ENCODE data around the gene PALM.

PALM gene

DNA sequence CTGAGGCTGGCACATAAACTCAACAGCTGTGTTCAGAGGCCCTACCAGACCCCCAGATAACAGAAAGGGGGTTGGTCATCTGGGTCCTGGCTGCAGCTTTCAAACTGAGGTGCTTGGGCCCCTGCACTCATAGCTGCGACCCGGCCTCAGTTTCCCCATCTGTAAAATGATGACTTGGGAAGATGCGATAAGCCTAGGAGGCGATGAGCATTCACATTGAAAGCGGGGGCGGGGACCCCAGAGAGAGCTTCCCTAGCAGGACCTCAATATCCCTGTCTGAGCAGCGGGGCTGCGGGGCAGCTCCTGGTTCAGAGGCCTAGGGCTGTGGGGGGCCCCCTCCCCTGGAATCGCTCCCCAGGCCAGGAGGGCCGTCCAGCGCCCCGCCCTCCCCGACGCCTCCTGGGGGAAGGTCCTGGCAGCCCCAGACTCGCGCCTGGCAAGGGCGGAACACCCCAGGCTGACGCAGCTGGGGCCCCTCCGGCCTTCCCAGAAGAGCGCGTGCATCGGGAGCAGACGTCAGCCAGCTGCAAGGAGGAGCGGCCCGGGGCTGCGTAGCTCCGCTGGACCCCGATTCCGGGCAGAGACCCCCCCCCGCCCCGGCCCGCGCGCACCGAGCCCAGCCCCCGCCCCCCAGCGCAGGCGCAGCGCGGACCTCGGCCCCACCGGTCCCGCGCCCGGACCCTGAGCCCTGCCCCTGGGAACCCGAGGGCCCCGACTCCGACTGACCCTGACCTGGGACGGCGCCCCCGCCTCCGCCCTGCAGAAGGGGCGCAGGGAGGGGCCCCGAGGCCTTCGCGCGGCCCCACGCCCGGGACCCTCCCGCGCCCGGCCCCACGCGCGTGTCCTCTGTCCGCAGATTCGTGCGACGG, 29.1 kb upstream of the PALM start:
- DNase-seq = peak in 2 of 3 donors; percentile 41 to 46
- WGBS (ENCODE audit: insufficient coverage) = 6% methylated on average over 43 of the region's 69 CpGs

DNA sequence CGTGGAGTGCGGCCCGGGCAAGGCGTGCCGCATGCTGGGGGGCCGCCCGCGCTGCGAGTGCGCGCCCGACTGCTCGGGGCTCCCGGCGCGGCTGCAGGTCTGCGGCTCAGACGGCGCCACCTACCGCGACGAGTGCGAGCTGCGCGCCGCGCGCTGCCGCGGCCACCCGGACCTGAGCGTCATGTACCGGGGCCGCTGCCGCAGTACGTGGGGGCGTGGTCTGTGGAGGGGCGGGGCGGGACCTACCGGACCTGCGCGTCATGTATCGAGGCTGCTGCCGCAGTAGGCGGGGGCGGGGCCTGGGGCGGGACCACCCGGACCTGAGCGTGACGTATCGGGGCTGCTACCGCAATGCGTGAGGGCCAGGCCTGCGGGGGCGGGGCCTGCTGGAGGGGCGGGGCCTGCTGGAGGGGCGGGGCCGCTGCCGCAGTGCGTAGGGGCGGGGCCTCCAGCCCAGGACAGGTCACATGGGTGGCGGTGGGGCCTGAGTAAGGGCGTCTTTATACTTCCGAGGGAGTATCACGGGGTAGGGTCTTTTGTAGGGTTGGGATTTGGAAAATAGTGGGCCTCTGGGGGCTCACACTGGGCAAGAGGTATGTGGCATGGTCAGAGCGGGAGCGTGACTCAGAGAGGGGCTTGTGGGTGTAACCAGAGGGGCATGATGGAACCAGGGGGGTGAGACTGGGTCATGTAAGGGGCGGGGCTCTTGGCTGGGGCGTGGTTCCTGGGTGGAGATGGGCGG, 28.3 kb upstream of the PALM start:
- Histone ChIP-seq H3K4me1 (ENCODE audit: control extremely low read depth in 1 of 4, control insufficient read depth in 4 of 4, insufficient read depth in 4 of 4, low read length in 3 of 4) (peaks cover 0 to 33% (median 26%) of the 10 kb centered on the region in 4 experiments), H3K9me3 (ENCODE audit: control extremely low read depth in 1 of 5, control insufficient read depth in 4 of 5, insufficient read depth in 2 of 5, low read depth in 1 of 5, low read length in 4 of 5) (no peaks in the 10 kb centered on the region), H3K36me3 (ENCODE audit: control insufficient read depth in 4 of 4, insufficient read depth in 4 of 4, low read length in 3 of 4) (peaks cover 0 to 7% (median 4%) of the 10 kb centered on the region in 4 experiments), H3K27me3 (replicated peaks in 2 of 5; ENCODE audit: control insufficient read depth in 4 of 5, insufficient read depth in 5 of 5, low read length in 4 of 5) (peaks cover 0 to 24% (median 7%) of the 10 kb centered on the region in 5 experiments), H3K4me3 (ENCODE audit: control insufficient read depth in 1 of 7, extremely low read depth in 1 of 7, insufficient read depth in 4 of 7, low read depth in 2 of 7, low read length in 6 of 7) (peak overlapping the region; percentile 30 to 84 (median 70)), H3K27ac (ENCODE audit: insufficient read depth in 1 of 2, low read depth in 1 of 2, low read length in 2 of 2, poor library complexity in 1 of 2, severe bottlenecking in 2 of 2) (peak overlapping the region; percentile 58 to 88)
- CTCF ChIA-PET = interaction anchor here (0.7 to 2.0 kb wide), 8 partner anchors 11 to 103 kb away, joined by 3 to 16 read pairs (median 4); partner anchors contain the start of genes PALM and PRSS57
- DNase-seq = peak; percentile 98 to 99 (median 99)
- POLR2A ChIA-PET = interaction anchor here (1.0 to 2.6 kb wide), 5 partner anchors 11 to 23 kb away, joined by 4 to 20 read pairs (median 9); partner anchors contain the start of gene PRSS57
- under 1% methylated on average over 51 of the region's 70 CpGs for WGBS (ENCODE audit: insufficient coverage)

More for the DNA sequence above, 29.1 kb upstream of the PALM start:
- H3K27me3 ChIP-seq (replicated peaks in 2 of 5; ENCODE audit: control insufficient read depth in 4 of 5, insufficient read depth in 5 of 5, low read length in 4 of 5) = peaks cover 0 to 32% (median 7%) of the 10 kb centered on the region in 5 experiments
- peak overlapping the region in 1 of 2 experiments; percentile 61 for H3K27ac ChIP-seq (ENCODE audit: insufficient read depth in 1 of 2, low read depth in 1 of 2, low read length in 2 of 2, poor library complexity in 1 of 2, severe bottlenecking in 2 of 2)
- peak overlapping the region; percentile 46 to 74 (median 69) for H3K4me3 ChIP-seq (ENCODE audit: control insufficient read depth in 1 of 7, extremely low read depth in 1 of 7, insufficient read depth in 4 of 7, low read depth in 2 of 7, low read length in 6 of 7)
- POLR2A ChIA-PET = interaction anchor here (0.8 to 2.6 kb wide), 6 partner anchors 10 to 25 kb away, joined by 3 to 20 read pairs (median 6); partner anchors contain the start of gene PRSS57
- H3K9me3 ChIP-seq (ENCODE audit: control extremely low read depth in 1 of 5, control insufficient read depth in 4 of 5, insufficient read depth in 2 of 5, low read depth in 1 of 5, low read length in 4 of 5) = no peaks in the 10 kb centered on the region
- H3K36me3 ChIP-seq (ENCODE audit: control insufficient read depth in 4 of 4, insufficient read depth in 4 of 4, low read length in 3 of 4) = peaks cover 0 to 2% (median 0%) of the 10 kb centered on the region in 4 experiments
- H3K4me1 ChIP-seq (ENCODE audit: control extremely low read depth in 1 of 4, control insufficient read depth in 4 of 4, insufficient read depth in 4 of 4, low read length in 3 of 4) = peaks cover 0 to 34% (median 27%) of the 10 kb centered on the region in 4 experiments
- CTCF ChIA-PET = interaction anchor here (0.9 to 2.0 kb wide), 8 partner anchors 10 to 102 kb away, joined by 3 to 16 read pairs (median 3); partner anchors contain the start of genes PALM and PRSS57

DNA sequence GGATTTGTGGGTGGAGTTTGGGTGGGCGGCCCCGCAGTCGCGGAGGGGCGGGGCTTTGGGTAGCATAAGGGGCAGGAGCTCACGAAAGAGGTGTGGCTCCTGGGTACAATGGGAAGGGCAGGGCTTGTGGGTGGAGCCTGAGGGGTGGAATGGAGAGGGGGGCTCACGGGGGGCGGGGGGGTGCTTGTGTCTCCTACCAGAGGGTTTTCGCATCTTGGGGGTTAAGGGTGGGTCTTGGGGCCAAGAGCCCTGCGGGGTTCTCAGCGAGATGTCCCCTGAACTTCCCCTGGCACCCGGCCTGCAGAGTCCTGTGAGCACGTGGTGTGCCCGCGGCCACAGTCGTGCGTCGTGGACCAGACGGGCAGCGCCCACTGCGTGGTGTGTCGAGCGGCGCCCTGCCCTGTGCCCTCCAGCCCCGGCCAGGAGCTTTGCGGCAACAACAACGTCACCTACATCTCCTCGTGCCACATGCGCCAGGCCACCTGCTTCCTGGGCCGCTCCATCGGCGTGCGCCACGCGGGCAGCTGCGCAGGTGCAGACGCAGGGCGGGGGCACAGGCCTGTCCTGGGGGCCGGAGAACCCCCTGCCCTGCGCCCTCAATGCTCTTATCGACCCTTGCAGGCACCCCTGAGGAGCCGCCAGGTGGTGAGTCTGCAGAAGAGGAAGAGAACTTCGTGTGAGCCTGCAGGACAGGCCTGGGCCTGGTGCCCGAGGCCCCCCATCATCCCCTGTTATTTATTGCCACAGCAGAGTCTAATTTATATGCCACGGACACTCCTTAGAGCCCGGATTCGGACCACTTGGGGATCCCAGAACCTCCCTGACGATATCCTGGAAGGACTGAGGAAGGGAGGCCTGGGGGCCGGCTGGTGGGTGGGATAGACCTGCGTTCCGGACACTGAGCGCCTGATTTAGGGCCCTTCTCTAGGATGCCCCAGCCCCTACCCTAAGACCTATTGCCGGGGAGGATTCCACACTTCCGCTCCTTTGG, 27.4 kb upstream of the PALM start:
- H3K4me1 ChIP-seq (ENCODE audit: control extremely low read depth in 1 of 4, control insufficient read depth in 4 of 4, insufficient read depth in 4 of 4, low read length in 3 of 4) = peaks cover 0 to 27% (median 24%) of the 10 kb centered on the region in 4 experiments
- H3K27me3 ChIP-seq (replicated peaks in 2 of 5; ENCODE audit: control insufficient read depth in 4 of 5, insufficient read depth in 5 of 5, low read length in 4 of 5) = peaks cover 0 to 16% (median 3%) of the 10 kb centered on the region in 5 experiments
- peaks cover 0 to 16% (median 10%) of the 10 kb centered on the region in 4 experiments for H3K36me3 ChIP-seq (ENCODE audit: control insufficient read depth in 4 of 4, insufficient read depth in 4 of 4, low read length in 3 of 4)
- POLR2A ChIA-PET = interaction anchor here (1.4 to 2.6 kb wide), 4 partner anchors 11 to 22 kb away, joined by 8 to 20 read pairs (median 14); partner anchors contain the start of gene PRSS57
- no peaks in the 10 kb centered on the region for H3K9me3 ChIP-seq (ENCODE audit: control extremely low read depth in 1 of 5, control insufficient read depth in 4 of 5, insufficient read depth in 2 of 5, low read depth in 1 of 5, low read length in 4 of 5)
- H3K4me3 ChIP-seq (ENCODE audit: control insufficient read depth in 1 of 7, extremely low read depth in 1 of 7, insufficient read depth in 4 of 7, low read depth in 2 of 7, low read length in 6 of 7) = peak overlapping the region in 4 of 7 experiments; percentile 21 to 84 (median 68)
- 7% methylated on average over 41 of the region's 54 CpGs for WGBS (ENCODE audit: insufficient coverage)
- DNase-seq = peak; percentile 94 to 99 (median 97)
- CTCF ChIA-PET = interaction anchor here (0.7 to 1.5 kb wide), 5 partner anchors 12 to 27 kb away, joined by 3 to 8 read pairs (median 5); partner anchors contain the start of genes PALM and PRSS57
- H3K27ac ChIP-seq (ENCODE audit: insufficient read depth in 1 of 2, low read depth in 1 of 2, low read length in 2 of 2, poor library complexity in 1 of 2, severe bottlenecking in 2 of 2) = peak overlapping the region; percentile 66 to 88

DNA sequence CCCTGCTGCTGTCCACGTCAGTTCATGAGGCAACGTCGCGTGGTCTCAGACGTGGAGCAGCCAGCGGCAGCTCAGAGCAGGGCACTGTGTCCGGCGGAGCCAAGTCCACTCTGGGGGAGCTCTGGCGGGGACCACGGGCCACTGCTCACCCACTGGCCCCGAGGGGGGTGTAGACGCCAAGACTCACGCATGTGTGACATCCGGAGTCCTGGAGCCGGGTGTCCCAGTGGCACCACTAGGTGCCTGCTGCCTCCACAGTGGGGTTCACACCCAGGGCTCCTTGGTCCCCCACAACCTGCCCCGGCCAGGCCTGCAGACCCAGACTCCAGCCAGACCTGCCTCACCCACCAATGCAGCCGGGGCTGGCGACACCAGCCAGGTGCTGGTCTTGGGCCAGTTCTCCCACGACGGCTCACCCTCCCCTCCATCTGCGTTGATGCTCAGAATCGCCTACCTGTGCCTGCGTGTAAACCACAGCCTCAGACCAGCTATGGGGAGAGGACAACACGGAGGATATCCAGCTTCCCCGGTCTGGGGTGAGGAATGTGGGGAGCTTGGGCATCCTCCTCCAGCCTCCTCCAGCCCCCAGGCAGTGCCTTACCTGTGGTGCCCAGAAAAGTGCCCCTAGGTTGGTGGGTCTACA, 25.9 kb upstream of the PALM start:
- no peak for DNase-seq
- Histone ChIP-seq H3K27ac (ENCODE audit: insufficient read depth in 1 of 2, low read depth in 1 of 2, low read length in 2 of 2, poor library complexity in 1 of 2, severe bottlenecking in 2 of 2) (no peak overlapping the region), H3K27me3 (replicated peaks in 2 of 5; ENCODE audit: control insufficient read depth in 4 of 5, insufficient read depth in 5 of 5, low read length in 4 of 5) (peaks cover 0 to 3% (median 0%) of the 10 kb centered on the region in 5 experiments), H3K4me1 (ENCODE audit: control extremely low read depth in 1 of 4, control insufficient read depth in 4 of 4, insufficient read depth in 4 of 4, low read length in 3 of 4) (peaks cover 0 to 21% (median 19%) of the 10 kb centered on the region in 4 experiments), H3K4me3 (ENCODE audit: control insufficient read depth in 1 of 7, extremely low read depth in 1 of 7, insufficient read depth in 4 of 7, low read depth in 2 of 7, low read length in 6 of 7) (no peak overlapping the region), H3K36me3 (ENCODE audit: control insufficient read depth in 4 of 4, insufficient read depth in 4 of 4, low read length in 3 of 4) (peaks cover 0 to 28% (median 20%) of the 10 kb centered on the region in 4 experiments), H3K9me3 (ENCODE audit: control extremely low read depth in 1 of 5, control insufficient read depth in 4 of 5, insufficient read depth in 2 of 5, low read depth in 1 of 5, low read length in 4 of 5) (no peaks in the 10 kb centered on the region)
- WGBS (ENCODE audit: insufficient coverage) = 93% methylated on average over 23 of the region's 25 CpGs
- CTCF ChIA-PET = no interaction called here
- POLR2A ChIA-PET = interaction anchor here (0.8 to 2.0 kb wide), 2 partner anchors 11 to 21 kb away, joined by 3 to 6 read pairs; no protein-coding TSS in a partner anchor

DNA sequence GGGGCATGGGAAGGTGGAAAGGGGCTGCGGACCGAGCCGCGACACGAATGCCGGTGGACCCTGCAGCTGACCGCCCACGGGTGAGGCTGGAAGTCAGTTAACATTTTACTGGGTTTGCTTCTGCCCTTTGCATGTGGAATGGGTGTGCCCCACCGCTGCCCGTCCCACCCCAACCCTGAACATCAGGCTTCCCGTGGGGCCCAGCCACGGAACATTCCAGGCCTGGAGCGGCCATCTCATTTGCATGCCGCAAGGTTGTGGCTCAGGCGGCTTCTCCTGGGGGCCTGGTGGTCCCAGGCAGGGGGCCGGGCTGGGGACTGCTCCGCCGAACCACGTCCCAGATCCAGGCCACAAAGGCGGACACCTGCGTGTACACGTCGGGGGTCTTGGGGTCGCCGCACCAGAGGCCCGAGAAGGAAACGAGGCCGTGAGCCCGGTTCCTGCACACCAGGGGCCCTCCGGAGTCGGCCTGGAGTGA, 23.2 kb upstream of the PALM start:
- whole genome bisulfite sequencing (ENCODE audit: insufficient coverage) = 94% methylated on average over 18 of the region's 31 CpGs
- POLR2A ChIA-PET = no interaction called here
- Histone ChIP-seq H3K4me3 (ENCODE audit: control insufficient read depth in 1 of 7, extremely low read depth in 1 of 7, insufficient read depth in 4 of 7, low read depth in 2 of 7, low read length in 6 of 7) (no peak overlapping the region), H3K9me3 (ENCODE audit: control extremely low read depth in 1 of 5, control insufficient read depth in 4 of 5, insufficient read depth in 2 of 5, low read depth in 1 of 5, low read length in 4 of 5) (no peaks in the 10 kb centered on the region), H3K27ac (ENCODE audit: insufficient read depth in 1 of 2, low read depth in 1 of 2, low read length in 2 of 2, poor library complexity in 1 of 2, severe bottlenecking in 2 of 2) (no peak overlapping the region), H3K36me3 (ENCODE audit: control insufficient read depth in 4 of 4, insufficient read depth in 4 of 4, low read length in 3 of 4) (peaks cover 0 to 51% (median 35%) of the 10 kb centered on the region in 4 experiments), H3K27me3 (replicated peaks in 2 of 5; ENCODE audit: control insufficient read depth in 4 of 5, insufficient read depth in 5 of 5, low read length in 4 of 5) (no peaks in the 10 kb centered on the region), H3K4me1 (ENCODE audit: control extremely low read depth in 1 of 4, control insufficient read depth in 4 of 4, insufficient read depth in 4 of 4, low read length in 3 of 4) (peaks cover 0 to 11% (median 8%) of the 10 kb centered on the region in 4 experiments)
- CTCF ChIA-PET = no interaction called here
- no peak for DNase-seq
